A673 (cell line): ENCODE results near the gene CLEC5A.

Experiments used
- CTCF ChIP-seq: fragments of 300-800, 200-600 bp; sonication (generic); conservative IDR thresholded peaks from 2 replicates; pipeline ENCODE4 v1.5.1; 2017; ENCODE audit warnings: low read depth, mild to moderate bottlenecking, antibody characterized with exemption, low read length, moderate library complexity, mixed read lengths
- EZH2 ChIP-seq: fragments of 200-600 bp; sonication (generic); IDR thresholded peaks from 2 replicates; pipeline ENCODE4 v1.6.1; 2017; ENCODE audit warnings: borderline replicate concordance, low read depth, mild to moderate bottlenecking, mixed read lengths, antibody characterized with exemption, low read length; ENCODE audit not compliant: poor library complexity, severe bottlenecking

- TF ChIP-seq CTCF, result no peak
- TF ChIP-seq EZH2, result no peak
Measured at GRCh38 chr7:141916099-141916498, 30.7 kb downstream of the CLEC5A start, which contains the start of gene OR9A4.
